ENCODE data around the gene P3H4.
"Not testable (repeated sequence)": the region's sequence is repeated elsewhere in the genome, so short reads cannot be mapped to it uniquely, and the experiment has no call there.

P3H4 gene, protein sequence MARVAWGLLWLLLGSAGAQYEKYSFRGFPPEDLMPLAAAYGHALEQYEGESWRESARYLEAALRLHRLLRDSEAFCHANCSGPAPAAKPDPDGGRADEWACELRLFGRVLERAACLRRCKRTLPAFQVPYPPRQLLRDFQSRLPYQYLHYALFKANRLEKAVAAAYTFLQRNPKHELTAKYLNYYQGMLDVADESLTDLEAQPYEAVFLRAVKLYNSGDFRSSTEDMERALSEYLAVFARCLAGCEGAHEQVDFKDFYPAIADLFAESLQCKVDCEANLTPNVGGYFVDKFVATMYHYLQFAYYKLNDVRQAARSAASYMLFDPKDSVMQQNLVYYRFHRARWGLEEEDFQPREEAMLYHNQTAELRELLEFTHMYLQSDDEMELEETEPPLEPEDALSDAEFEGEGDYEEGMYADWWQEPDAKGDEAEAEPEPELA

GRCh38 chr17:41811549-41812380, at the start of gene P3H4:
Gene P3H4 (minus strand): TSS chr17:41811949. CDS start chr17:41811915, 34 bp downstream.
- DNase-seq (ENCODE audit: low read depth in 2 of 2): peak; percentile 59

- DNase-seq (ENCODE audit: low read depth in 2 of 2): no peak
Observed at GRCh38 chr17:41860254-41860931, 48.6 kb upstream of the P3H4 start.

- DNase-seq (ENCODE audit: low read depth in 2 of 2): not testable (repeated sequence)
Observed at GRCh38 chr17:41851382-41851781, 39.6 kb upstream of the P3H4 start.

DNA sequence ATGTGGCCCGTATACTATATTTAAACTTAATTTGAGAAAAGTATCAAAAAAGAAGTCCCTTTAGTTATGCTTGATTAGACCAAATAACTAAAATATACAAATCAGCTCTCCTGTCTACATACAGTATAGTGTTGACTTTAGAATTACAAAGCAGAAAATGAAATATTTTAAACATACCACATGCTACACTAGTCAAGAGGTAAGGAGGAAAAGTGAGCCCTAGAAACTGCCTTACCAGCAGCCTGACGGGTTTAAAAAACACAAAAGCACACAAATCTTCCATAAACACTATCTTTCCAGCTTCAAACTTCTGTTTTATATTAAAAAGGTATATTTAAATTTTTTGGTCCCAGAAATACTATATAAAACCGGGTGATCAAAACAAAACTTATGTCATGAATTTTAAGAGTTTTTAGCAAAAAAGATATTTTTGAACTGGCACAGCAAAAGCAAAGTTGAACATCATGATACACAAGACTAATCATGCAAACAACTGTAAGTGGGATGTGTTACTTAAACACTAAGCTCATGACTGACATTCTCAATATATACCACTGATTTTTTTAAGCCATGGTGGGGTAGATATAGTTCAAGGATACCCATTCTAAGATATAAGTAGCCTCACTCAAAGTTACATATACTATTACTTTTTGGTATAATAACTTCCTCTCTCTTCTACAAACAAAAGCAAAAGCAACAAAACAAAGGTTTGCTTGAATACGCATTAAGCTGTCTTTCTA, 37.7 kb upstream of the P3H4 start:
- no peak for DNase-seq (ENCODE audit: low read depth in 2 of 2)

- no peak for DNase-seq (ENCODE audit: low read depth in 2 of 2)
Observed at GRCh38 chr17:41848788-41849187, 37.0 kb upstream of the P3H4 start.

GRCh38 chr17:41844971-41845370, 33.2 kb upstream of the P3H4 start:
- DNase-seq (ENCODE audit: low read depth in 2 of 2): no peak

DNA sequence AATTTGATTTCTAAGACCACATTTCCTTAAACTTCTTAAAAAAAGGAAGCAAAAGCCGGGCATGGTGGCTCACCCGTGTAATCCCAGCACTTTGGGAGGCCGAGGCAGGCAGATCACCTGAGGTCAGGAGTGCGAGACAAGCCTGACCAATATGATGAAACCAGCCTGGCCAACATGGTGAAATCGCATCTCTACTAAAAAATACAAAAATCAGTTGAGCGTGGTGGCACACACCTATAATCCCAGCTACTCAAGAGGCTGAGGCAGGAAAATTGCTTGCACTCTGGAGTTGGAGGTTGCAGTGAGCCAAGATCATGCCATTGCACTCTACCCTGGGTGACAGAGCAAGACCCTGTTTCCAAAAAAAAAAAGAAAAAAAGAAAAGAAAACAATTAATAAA, 29.0 kb upstream of the P3H4 start:
- DNase-seq (ENCODE audit: low read depth in 2 of 2): not testable (repeated sequence)

GRCh38 chr17:41839448-41839847, 27.7 kb upstream of the P3H4 start:
- DNase-seq (ENCODE audit: low read depth in 2 of 2): not testable (repeated sequence)

GRCh38 chr17:41837761-41838538, 26.2 kb upstream of the P3H4 start, which contains the start of gene KLHL10:
Gene KLHL10 (plus strand): TSS chr17:41837825. CDS start chr17:41837933, 108 bp downstream.
- no peak for DNase-seq (ENCODE audit: low read depth in 2 of 2)

GRCh38 chr17:41836550-41837196, 24.9 kb upstream of the P3H4 start:
- DNase-seq (ENCODE audit: low read depth in 2 of 2): no peak

GRCh38 chr17:41835800-41836549, 24.2 kb upstream of the P3H4 start, which contains the start of gene NT5C3B:
Gene NT5C3B (minus strand): TSS chr17:41836232. CDS start chr17:41836193, 39 bp downstream.
- DNase-seq (ENCODE audit: low read depth in 2 of 2): peak; percentile 21 to 28

DNA sequence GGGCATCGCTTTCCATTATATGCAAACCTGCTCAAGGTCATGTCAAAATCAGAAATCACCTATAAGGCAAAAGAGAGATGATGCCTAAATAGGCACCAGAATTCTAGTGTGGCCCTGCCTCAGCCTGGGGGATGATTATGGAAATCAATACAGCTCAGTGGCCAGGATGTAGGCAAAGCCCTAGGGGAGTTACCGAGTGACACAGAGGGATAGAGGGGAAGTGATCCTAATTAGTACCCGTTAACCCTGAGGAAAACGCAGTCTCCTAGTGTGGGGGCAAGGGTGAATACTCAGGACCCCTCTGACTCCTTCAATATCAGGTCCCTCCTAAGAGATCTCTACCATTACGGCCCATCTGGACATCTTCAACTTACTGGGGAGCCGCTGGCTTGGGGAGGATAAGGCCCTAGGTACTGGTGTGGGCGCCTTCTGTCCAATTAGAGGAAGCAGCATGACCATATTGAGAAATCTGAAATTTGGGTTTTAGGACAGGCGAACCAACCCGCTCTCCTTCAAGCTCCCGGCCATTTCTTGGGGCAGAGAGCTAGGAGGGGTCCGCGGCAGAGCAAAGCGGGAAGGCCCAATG, 23.6 kb upstream of the P3H4 start:
- DNase-seq (ENCODE audit: low read depth in 2 of 2): no peak

- DNase-seq (ENCODE audit: low read depth in 2 of 2): not testable (repeated sequence)
Observed at GRCh38 chr17:41829961-41830360, 18.2 kb upstream of the P3H4 start.

GRCh38 chr17:41825175-41825845, 13.6 kb upstream of the P3H4 start:
- DNase-seq (ENCODE audit: low read depth in 2 of 2): no peak

DNA sequence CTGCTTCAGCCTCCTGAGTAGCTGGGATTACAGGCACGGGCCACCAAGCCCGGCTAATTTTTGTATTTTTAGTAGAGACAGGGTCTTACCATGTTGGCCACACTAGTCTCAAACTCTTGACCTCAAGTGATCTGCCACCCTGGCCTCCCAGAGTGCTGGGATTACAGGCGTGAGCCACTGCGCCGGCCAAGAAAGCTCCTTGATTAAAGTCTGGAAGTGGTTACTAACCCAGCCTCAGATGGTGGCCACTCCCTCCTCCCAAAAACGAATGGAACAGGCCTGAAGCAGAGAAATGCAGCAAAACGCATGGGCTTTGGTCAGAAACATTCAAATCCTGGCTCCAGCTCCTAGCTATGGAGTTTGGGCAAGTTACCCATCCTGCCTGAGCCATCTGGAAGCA, 12.3 kb upstream of the P3H4 start:
- DNase-seq (ENCODE audit: low read depth in 2 of 2): no peak

- DNase-seq (ENCODE audit: low read depth in 2 of 2): no peak
Observed at GRCh38 chr17:41823580-41823979, 11.8 kb upstream of the P3H4 start.

DNA sequence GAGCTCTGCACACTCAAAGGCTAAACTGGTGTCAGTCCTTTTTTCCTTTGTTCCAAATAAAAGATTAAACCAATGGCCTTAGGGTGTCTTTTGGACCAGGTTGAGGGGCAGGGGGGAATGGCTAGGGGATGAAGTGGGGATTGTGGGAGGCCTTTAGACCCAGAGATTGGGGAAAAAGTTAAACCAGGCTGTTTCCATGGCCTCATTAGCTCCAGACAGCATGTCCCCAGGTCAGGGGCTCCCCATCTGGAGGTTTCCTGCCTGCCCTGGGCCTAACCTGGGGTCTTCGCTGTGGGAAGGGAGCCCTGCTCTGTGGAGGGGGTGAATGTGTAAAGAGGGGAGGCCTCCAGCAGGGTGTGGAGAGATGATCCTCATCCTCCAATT, 11.4 kb upstream of the P3H4 start:
- DNase-seq (ENCODE audit: low read depth in 2 of 2): no peak
